T-helper 9 cell (primary cell): ENCODE data around the gene FAM171A2.
"Not testable (repeated sequence)": the region's sequence is repeated elsewhere in the genome, so short reads cannot be mapped to it uniquely, and the experiment has no call there.

Experiments
- DNase-seq: peaks from one replicate; pipeline ENCODE4 v3.0.0-alpha.2; 2020

FAM171A2 gene

DNA sequence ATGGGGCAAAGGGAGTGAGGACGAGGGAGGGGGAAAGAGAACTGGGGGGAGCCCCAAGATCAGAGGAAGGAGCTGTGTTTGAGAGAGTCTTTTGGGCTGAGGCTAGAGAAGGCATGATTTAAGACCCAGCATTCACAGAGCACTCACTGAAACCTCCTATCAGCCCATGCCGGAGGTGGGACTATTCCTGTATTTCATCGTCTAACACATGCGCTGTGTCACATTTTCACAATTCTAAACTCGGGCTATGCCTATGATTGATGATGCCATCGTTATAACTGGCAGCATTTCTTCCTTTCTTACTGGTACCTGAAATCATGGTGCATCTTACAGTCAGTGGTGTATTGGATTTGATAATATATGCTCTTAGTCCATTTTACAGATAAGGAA, 3.5 kb downstream of the FAM171A2 start:
- DNase-seq = no peak

- DNase-seq = no peak
Measured at GRCh38 chr17:44359458-44360143, 4.1 kb downstream of the FAM171A2 start.

DNA sequence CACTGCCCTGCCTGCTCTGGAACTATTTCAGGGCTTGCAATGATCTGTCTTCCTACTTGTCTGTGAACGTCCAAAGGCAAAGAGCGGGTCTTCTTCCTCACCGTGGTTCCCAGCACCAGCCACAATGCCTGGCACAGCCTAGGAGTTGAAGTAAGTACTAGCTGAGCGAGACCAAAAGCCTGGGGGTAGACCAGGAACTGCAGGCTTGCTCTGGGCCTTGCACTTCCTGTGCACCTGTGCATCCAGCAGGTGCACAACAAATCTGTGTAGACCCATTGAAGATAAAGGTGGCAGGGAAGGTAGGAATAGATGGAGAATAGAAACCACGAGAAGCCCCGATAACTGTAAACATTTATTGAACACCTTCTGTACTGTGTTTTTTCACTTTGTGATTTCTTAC, 4.6 kb downstream of the FAM171A2 start:
- no peak for DNase-seq

GRCh38 chr17:44358066-44358465, 5.6 kb downstream of the FAM171A2 start:
- DNase-seq = no peak

DNA sequence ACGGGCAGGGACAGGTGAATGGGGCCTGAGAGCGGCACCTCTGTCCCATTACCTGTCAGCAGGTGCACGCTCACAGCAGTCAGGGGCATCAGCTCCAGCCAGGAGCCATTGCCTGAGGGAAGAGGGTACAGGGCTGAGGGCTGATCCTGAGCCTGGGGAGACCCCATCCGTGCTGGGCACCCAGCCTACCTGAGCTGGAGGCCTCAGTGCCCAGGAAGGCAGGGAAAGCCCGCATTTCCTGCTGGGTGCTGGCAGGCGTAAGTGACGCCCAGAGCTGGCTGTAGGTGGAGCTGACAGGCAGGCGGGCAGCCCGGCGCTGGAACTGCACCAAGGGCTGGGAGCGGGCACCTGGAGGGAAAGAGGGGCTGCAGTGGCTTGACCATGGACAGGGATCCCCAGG, 7.4 kb downstream of the FAM171A2 start:
- DNase-seq = no peak

DNA sequence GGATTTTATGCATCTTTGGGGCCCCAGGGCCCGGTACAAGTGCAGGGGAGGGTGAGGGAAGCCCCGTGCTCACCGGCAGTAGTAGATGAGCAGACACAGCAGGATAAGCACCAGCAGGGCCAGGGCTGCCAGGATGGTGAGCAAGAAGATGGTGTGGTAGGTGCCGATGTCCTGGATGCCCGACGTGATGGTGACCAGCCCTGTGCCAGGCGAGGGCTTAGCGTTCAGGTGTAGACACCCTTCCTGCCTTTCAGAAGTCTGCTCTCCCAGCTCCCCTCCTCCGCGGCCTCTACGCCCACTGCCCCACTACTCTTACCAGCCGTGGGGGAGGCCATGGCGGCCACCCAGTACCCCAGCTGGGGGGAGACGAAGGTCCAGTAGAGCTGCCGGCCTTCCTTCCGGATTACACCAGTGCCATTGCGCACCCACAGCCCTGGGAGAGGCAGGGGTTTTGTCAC, 8.0 kb downstream of the FAM171A2 start:
- no peak for DNase-seq

- DNase-seq = peak; percentile 59
Measured at GRCh38 chr17:44354582-44355561, 8.8 kb downstream of the FAM171A2 start.

- no peak for DNase-seq
Measured at GRCh38 chr17:44353672-44354331, 9.9 kb downstream of the FAM171A2 start.

- DNase-seq = no peak
Measured at GRCh38 chr17:44352828-44353671, 10.6 kb downstream of the FAM171A2 start.

GRCh38 chr17:44351961-44352827, 11.5 kb downstream of the FAM171A2 start:
- DNase-seq = no peak

DNA sequence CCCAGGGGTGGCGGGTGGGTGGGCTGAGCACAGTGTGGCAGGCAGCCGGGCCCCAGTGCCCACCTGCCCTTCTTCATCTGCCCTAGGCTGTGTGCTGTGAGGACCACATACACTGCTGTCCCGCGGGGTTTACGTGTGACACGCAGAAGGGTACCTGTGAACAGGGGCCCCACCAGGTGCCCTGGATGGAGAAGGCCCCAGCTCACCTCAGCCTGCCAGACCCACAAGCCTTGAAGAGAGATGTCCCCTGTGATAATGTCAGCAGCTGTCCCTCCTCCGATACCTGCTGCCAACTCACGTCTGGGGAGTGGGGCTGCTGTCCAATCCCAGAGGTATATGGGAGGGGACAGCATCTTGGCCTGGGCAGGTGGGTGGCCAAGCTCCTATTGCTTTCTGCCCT, 12.2 kb downstream of the FAM171A2 start:
- DNase-seq = no peak

- DNase-seq = peak; percentile 54
Measured at GRCh38 chr17:44350733-44351226, 12.9 kb downstream of the FAM171A2 start.

DNA sequence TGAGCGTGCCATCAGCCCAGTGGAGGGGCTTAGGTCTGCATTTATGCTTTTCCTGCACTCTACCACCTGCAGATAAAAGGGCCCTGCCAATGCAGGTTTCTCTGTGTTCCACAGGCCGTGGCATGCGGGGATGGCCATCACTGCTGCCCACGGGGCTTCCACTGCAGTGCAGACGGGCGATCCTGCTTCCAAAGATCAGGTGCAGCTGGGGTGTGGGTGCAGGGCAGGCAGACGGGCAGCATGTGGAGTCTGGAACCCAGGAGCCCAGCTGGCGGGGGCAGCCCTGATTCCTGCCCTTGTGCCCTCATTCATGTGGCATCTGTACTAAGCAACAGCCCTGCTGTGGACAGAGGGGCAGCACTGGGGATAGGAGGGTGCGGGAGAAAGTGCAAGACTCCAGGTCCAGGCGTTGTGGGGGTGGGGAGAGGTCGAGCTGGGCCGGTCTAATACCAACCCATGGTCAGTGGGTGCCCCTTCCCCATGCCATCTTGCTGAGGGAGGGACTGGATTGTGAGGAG, 14.0 kb downstream of the FAM171A2 start:
- no peak for DNase-seq

DNA sequence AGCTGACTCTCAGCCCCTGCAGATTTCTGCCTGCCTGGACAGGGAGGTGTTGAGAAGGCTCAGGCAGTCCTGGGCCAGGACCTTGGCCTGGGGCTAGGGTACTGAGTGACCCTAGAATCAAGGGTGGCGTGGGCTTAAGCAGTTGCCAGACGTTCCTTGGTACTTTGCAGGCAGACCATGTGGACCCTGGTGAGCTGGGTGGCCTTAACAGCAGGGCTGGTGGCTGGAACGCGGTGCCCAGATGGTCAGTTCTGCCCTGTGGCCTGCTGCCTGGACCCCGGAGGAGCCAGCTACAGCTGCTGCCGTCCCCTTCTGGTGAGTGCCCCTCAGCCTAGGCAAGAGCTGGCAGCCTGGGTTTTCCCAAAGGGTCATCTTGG, 14.7 kb downstream of the FAM171A2 start:
- no peak for DNase-seq

DNA sequence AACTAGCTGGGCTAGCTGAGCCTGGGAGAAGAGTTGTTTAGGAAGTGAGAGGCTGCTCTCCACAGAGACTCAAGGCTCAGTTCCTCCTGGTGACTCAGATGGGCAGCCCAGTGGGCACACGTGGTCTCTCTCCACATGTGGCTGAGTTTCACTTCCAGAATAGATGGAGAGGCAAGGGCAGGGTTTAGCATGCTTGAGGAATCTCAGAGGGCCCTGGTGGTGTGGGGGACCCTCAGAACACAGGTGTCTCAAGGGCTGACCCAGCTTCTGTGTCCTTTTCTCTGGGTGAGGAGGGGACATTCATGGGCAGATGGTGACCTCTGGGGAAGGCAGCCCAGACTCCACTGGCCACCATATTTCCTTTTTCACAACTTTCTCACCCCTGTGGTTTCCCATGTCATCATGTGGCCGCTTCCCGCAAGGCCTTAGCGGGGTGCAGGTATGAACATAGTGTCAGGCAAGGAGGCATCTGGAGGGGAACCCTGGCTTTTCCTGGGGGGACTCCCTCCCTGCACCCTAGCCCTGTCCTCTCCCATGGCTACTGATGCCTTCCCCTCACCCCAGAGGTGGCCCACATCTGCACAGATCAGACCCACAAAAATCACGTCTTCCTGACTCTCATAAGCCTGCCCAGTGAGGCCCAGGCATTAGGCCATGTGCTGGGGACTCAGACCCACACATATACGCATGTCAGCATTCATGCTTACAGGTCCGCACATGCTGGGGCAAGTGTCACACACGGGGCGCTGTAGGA, 15.2 kb downstream of the FAM171A2 start:
- no peak for DNase-seq

DNA sequence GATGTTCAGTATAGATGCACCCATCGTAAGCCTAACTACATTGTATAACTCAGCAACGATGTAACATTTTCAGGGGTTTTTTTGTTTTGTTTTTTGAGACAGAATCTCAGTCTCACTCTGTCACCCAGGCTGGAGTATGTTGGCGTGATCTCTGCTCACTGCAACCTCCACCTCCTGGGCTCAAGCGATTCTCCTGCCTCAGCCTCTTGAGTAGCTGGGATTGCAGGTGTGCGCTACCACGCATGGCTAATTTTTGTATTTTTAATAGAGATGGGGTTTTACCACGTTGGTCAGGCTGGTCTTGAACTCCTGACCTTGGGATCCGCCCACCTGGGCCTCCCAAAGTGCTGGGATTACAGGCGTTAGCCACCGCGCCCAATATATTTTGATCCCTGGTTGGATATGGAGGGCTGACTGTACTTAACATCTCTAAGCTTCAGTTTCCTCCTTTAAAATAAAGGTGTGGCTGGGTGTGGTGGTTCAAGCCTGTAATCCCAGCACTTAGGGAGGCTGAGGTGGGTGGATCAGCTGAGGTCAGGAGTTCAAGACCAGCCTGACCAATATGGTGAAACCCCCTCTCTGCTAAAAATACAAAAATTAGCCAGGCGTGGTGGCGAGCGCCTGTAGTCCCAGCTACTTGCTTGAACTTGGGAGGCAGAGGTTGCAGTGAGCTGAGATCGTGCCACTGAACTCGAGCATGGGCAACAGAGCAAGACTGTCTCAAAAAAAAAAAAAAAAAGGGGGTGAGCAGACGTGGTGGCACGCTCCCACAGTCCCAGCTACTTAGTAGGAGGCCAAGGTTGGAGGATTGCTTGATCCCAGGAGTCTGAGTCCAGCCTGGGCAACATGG, 16.2 kb downstream of the FAM171A2 start:
- not testable (repeated sequence) for DNase-seq

GRCh38 chr17:44346064-44346844, 17.4 kb downstream of the FAM171A2 start:
- DNase-seq = no peak

- peak; percentile 35 for DNase-seq
Measured at GRCh38 chr17:44345454-44346026, 18.1 kb downstream of the FAM171A2 start.
